Hematopoietic multipotent progenitor cell treated with erythropoietin and hydrocortisone succinate and interleukin-3 and kit ligand, for 17 days (in vitro differentiated cells): ENCODE measurements around the gene HACL1.
"Not testable (repeated sequence)": the region's sequence is repeated elsewhere in the genome, so short reads cannot be mapped to it uniquely, and the experiment has no call there.

Experiments
- DNase-seq: peaks from one replicate; pipeline ENCODE4 v3.0.0-alpha.2; 2015; ENCODE audit warnings: low spot score

Gene HACL1

GRCh38 chr3:15629860-15630597 is 28.7 kb upstream of the HACL1 start:
- peak; percentile 54 for DNase-seq

GRCh38 chr3:15628967-15629366 is 27.6 kb upstream of the HACL1 start:
- DNase-seq: no peak

- no peak for DNase-seq
These were observed 22.4 kb upstream of the HACL1 start for GRCh38 chr3:15623535-15624440.

- not testable (repeated sequence) for DNase-seq
These were observed 18.5 kb upstream of the HACL1 start for GRCh38 chr3:15619659-15620464.

- no peak for DNase-seq
These were observed 14.7 kb upstream of the HACL1 start for GRCh38 chr3:15616053-15616452.

- DNase-seq: no peak
These were observed 13.6 kb upstream of the HACL1 start for GRCh38 chr3:15614958-15615357.

- DNase-seq: no peak
These were observed 10.6 kb upstream of the HACL1 start for GRCh38 chr3:15612001-15612400.

GRCh38 chr3:15611018-15611417 is 9.6 kb upstream of the HACL1 start:
- DNase-seq: no peak

- DNase-seq: no peak
These were observed 8.9 kb upstream of the HACL1 start for GRCh38 chr3:15610082-15610759.

- no peak for DNase-seq
These were observed 5.1 kb upstream of the HACL1 start for GRCh38 chr3:15606434-15606891.

GRCh38 chr3:15604584-15604983 is 3.2 kb upstream of the HACL1 start:
- not testable (repeated sequence) for DNase-seq

GRCh38 chr3:15602816-15603215 is 1.4 kb upstream of the HACL1 start:
- DNase-seq: not testable (repeated sequence)

- no peak for DNase-seq
These were observed 772 bp upstream of the HACL1 start for GRCh38 chr3:15602146-15602536.

GRCh38 chr3:15601046-15601398 is 347 bp downstream of the HACL1 start:
- no peak for DNase-seq

GRCh38 chr3:15595955-15596354 is 5.4 kb downstream of the HACL1 start:
- no peak for DNase-seq

- no peak for DNase-seq
These were observed 8.4 kb downstream of the HACL1 start for GRCh38 chr3:15592968-15593367.

- DNase-seq: no peak
These were observed 9.4 kb downstream of the HACL1 start for GRCh38 chr3:15591928-15592327.

GRCh38 chr3:15591242-15591641 is 10.1 kb downstream of the HACL1 start:
- DNase-seq: no peak

GRCh38 chr3:15585111-15585845 is 16.1 kb downstream of the HACL1 start:
- no peak for DNase-seq

GRCh38 chr3:15581471-15582394 is 19.6 kb downstream of the HACL1 start:
- DNase-seq: no peak
